Suppressor macrophage treated with lipopolysaccharide for 4 hours (primary cell): Measurements from ENCODE around the gene PCID2.

Source experiments
- DNase-seq: peaks from one replicate; pipeline ENCODE4 v3.0.0-alpha.2; 2020

PCID2 gene

GRCh38 chr13:113148407-113148806 is 60.1 kb downstream of the PCID2 start:
- DNase-seq: no peak

- DNase-seq: no peak
Observed at GRCh38 chr13:113147206-113147605, 61.3 kb downstream of the PCID2 start.

- DNase-seq: no peak
Observed at GRCh38 chr13:113146750-113147149, 61.7 kb downstream of the PCID2 start.

GRCh38 chr13:113145911-113146598 is 62.4 kb downstream of the PCID2 start:
- DNase-seq: no peak

GRCh38 chr13:113145496-113145895 is 63.0 kb downstream of the PCID2 start:
- no peak for DNase-seq

- no peak for DNase-seq
Observed at GRCh38 chr13:113144255-113144629, 64.2 kb downstream of the PCID2 start.

GRCh38 chr13:113143466-113144254 is 64.8 kb downstream of the PCID2 start:
- no peak for DNase-seq

GRCh38 chr13:113142876-113143275 is 65.6 kb downstream of the PCID2 start:
- DNase-seq: no peak

- no peak for DNase-seq
Observed at GRCh38 chr13:113141601-113141970, 66.9 kb downstream of the PCID2 start.

- DNase-seq: no peak
Observed at GRCh38 chr13:113140677-113141600, 67.5 kb downstream of the PCID2 start.

GRCh38 chr13:113139577-113139976 is 68.9 kb downstream of the PCID2 start:
- no peak for DNase-seq

- no peak for DNase-seq
Observed at GRCh38 chr13:113138792-113139551, 69.5 kb downstream of the PCID2 start.

GRCh38 chr13:113137691-113138298 is 70.7 kb downstream of the PCID2 start:
- DNase-seq: no peak

- no peak for DNase-seq
Observed at GRCh38 chr13:113135281-113135760, 73.1 kb downstream of the PCID2 start.

GRCh38 chr13:113129921-113130750 is 78.3 kb downstream of the PCID2 start:
- DNase-seq: no peak

- no peak for DNase-seq
Observed at GRCh38 chr13:113129480-113129879, 79.0 kb downstream of the PCID2 start.
